ENCODE measurements around the gene SRPK2.

The SRPK2 gene

GRCh38 chr7:105191331-105191730 is 197.4 kb downstream of the SRPK2 start:
- DNase-seq (ENCODE audit: low read depth), result no peak

DNA sequence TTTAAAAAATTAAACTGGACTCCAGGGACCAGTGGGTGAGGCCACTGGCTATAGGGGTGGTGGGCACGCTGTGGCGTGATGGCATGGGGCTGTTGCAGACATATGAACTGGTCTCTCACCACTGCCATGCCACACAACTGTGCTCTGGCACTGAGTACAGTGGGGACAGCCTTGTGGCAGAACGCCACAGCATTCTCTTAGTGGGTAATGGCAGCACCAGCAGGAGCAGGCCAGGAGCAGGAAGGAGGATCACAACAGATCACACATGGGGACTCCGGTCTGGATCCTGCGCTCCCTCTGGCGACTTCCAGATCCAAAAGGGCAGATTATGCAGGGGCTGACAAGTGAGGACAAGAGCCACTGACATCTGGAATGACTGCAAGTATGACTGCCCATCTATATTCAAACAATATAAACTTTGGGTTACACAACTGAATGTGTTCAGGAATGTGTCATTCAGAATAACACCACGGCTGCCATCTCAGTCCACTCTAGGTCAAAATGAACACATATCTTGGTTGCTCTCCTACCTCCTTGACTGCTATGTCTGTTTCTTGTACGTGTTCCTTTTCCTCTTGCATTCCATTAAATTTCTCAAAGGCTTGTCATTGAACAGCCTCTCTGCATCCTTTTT is 198.7 kb downstream of the SRPK2 start:
- no peak for DNase-seq (ENCODE audit: low read depth)

DNA sequence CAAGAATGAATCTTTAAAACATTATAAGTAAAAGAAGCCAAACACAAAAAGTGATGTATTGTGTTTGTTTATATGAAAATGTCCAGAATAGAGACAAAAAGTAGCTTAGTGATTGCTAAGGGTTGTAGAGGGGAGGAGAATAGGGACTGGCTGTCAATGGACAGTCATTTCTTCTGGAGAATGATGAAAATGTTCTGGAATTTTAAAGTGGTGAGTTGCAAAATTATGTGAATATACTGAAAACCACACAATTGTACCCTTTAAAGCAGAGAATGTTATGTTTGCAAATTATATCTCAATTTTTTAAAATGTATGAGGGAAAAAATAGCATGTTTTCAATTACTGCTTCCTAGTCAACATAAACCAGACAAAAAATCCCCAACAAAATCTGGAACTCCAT is 200.5 kb downstream of the SRPK2 start:
- DNase-seq (ENCODE audit: low read depth), result no peak

GRCh38 chr7:105187302-105188169 is 201.2 kb downstream of the SRPK2 start:
- no peak for DNase-seq (ENCODE audit: low read depth)

DNA sequence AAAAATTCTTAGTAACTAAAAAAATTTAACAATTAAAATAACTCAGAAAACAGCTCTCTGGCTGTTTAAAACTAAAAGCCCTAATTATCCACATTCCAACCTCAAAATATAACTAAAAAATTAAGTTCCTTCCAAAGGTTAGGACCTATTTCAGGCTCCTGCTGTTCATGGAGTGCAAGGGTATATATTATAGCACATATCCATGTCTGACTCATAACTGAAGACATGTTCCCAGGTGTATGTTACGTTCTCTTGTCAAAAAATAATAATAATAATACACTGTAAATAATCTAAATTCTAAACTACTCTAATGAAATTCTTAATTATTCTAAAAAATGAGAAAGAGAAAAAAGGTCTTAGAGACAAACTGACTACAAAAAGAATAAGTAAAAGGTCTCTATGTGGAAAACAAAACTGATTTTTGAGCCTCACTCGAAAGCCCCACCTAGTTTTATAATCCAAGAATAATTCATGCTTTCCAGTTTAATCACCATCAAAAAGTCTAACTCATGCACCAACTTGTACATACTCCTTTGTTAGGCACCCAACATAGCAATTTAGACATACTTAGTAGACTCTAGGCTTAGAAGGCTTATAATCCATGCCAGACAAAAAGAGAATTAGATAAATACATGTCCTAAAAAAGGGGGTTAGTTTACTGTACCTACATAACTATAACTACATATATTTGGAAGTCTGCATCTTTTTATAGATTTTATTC is 203.3 kb downstream of the SRPK2 start:
- no peak for DNase-seq (ENCODE audit: low read depth)

GRCh38 chr7:105180002-105180401 is 208.7 kb downstream of the SRPK2 start:
- DNase-seq (ENCODE audit: low read depth), result no peak

DNA sequence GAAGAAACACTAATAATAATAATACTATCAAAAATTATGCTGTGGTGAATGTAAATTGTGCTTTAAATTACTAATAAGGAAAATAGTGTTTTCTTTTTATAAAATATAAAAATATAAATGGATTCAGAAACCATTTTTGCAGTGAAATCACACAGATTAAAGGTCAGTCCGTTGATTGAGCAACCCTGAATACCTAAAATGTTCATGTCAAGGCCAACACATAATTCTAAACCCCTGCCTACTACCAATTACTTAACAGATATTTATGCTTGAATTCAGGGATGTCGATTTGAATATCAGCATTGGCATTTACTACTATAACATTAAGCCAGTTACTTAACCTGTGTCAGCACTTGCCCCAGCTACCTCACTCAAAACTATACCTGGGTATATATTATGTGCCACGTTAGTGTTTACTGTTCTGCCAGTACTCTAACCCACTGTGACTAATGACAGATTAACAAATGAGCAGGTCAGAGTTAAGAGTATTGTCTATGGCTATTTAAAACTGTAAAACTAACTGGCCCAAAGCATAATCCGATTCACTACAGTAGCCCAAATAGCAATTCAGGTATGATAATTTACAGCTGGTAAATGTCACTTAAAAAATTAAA is 209.7 kb downstream of the SRPK2 start:
- DNase-seq (ENCODE audit: low read depth), result no peak

- no peak for DNase-seq (ENCODE audit: low read depth)
These were observed 210.5 kb downstream of the SRPK2 start for GRCh38 chr7:105178177-105178576.

GRCh38 chr7:105177026-105177425 is 211.7 kb downstream of the SRPK2 start:
- no peak for DNase-seq (ENCODE audit: low read depth)

DNA sequence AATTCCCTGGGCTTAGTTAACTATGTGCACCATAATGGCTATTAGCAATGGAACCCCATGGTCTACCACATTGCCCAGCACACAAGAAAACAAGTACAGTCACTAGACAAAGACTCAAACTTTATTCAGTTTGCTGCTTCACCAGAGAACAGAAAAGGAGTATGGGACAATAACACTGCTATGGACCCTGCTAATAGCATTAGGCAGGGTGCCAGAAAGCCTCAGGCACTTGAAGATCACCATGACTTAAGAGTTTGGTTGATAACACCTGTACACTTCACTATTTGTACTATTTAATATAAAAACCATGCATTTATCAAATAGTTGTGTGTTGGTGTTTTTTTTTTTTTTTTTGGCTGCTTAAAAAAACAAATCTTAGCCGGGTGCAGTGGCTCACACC is 215.1 kb downstream of the SRPK2 start:
- DNase-seq (ENCODE audit: low read depth), result no peak

DNA sequence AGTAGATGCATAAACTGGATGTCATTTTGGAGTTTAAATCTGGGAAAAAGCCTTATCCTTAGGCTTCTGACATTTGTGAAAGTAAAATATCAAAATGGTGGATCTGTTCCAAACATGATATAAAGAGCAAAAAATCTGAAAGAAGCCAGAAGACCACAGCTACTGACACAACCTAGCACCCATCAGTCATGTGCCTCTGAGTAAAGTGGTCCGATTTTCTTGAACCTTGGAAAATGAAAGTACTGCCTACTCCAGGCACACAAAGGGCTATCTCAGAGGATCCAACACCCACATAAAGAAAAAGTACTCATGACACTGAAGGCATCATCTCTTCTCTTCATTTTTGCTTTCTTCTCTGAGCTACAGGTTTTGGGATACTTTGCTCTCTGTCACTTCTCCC is 224.0 kb downstream of the SRPK2 start:
- DNase-seq (ENCODE audit: low read depth), result no peak

- DNase-seq (ENCODE audit: low read depth), result no peak
These were observed 225.0 kb downstream of the SRPK2 start for GRCh38 chr7:105163718-105164117.

GRCh38 chr7:105161366-105161765 is 227.4 kb downstream of the SRPK2 start:
- no peak for DNase-seq (ENCODE audit: low read depth)

- no peak for DNase-seq (ENCODE audit: low read depth)
These were observed 231.4 kb downstream of the SRPK2 start for GRCh38 chr7:105157278-105157677.

DNA sequence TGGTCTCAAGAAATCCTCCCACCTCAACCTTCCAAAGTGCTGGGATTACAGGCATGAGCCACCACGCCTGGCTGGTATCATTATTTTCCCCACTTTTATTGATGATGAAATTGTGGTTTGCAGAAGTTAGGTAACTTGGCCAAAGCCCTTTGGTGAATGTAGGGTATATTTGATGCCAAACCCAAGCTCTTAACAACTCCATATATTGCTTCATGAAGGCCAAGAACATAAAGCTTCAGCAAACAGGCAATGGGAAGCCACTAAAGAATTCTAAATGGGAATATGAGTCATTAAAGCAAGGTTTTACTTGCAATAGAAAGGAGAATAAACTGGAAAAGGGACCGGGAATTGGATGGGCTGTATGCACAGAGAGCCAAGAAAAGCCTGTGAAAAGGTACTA is 232.0 kb downstream of the SRPK2 start:
- no peak for DNase-seq (ENCODE audit: low read depth)

DNA sequence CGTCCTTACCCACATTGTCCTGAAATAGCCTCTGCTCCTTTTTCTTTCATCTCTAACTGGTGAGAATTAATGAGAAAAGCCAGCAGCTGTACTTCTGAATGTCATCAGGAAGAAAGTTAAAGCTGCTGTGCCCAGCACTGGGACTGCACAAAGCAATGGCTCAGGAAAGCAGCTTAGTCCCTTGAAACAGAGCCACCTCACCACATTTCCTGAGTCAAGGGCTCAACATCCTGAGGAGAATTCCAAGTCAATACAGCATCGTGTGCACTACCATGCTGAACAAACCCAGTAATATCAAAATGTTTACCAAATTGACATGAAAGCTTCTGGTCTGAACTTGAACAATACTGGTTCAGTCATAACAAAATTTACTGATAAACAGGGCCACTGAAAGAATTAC is 234.6 kb downstream of the SRPK2 start:
- no peak for DNase-seq (ENCODE audit: low read depth)

GRCh38 chr7:105153531-105153930 is 235.2 kb downstream of the SRPK2 start:
- no peak for DNase-seq (ENCODE audit: low read depth)

GRCh38 chr7:105151152-105151551 is 237.6 kb downstream of the SRPK2 start:
- DNase-seq (ENCODE audit: low read depth), result no peak

DNA sequence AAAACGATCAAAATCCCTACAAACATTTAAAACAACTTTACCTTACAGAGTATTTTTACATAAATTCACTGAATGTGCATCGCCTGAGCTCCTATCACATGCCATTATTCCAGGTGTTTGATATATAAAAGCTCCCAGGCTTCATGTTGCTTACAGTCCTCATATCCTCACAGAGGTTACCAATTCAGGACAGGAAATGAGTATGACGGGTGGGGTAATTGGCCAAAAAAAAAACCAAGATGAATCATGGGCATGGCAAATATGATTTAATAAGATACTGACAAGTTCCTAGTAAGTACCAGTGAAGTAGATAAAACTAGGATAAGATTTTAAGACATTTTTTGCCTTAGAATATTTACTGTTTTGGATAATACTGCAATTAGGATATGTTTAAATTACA is 238.9 kb downstream of the SRPK2 start:
- DNase-seq (ENCODE audit: low read depth), result no peak

DNA sequence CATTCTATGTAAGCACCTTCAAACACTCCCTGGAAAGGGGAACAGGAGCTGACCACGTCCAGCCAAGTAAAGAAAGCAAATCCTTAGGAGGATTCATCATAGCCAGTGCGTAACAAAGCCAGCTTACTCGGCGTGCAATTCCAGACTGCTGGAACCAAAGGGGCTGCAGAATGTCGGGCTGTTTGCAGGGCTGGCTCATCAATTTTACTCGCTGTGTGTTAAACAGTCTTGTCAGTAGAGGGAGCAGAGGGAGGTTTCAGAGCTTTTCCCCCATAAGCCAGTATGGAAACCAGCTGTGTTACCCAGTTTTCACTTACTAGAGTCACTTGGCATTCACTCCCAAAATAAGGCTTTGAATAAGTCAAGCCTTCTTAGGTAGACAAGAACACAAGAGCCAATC is 247.7 kb downstream of the SRPK2 start:
- DNase-seq (ENCODE audit: low read depth), result no peak

DNA sequence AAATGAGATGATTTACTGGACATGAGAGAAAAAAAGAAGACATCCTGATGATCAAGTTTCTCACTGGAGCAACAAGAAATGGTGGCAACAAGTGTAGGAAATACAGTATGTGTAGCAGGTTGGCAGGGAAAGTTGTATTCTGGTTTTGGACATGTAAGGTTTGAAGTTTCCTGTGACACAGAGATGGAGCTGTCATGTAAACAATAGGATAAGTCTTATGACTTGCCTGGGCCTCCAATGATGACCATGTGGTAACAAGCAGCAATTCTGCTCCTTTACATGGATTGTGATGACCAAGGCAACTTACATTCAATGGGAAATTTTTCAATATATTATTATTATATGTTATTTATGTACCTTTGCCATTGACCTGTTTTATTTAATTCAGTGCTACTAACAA is 249.3 kb downstream of the SRPK2 start:
- no peak for DNase-seq (ENCODE audit: low read depth)

- DNase-seq (ENCODE audit: low read depth), result no peak
These were observed 250.8 kb downstream of the SRPK2 start for GRCh38 chr7:105137898-105138297.

- no peak for DNase-seq (ENCODE audit: low read depth)
These were observed 252.5 kb downstream of the SRPK2 start for GRCh38 chr7:105136221-105136620.
